ENCODE data around the gene SDS.

SDS gene

GRCh38 chr12:113448873-113449272, 45.2 kb upstream of the SDS start:
- no peak for DNase-seq
- Histone ChIP-seq H3K27ac (no peak overlapping the region), H3K4me3 (ENCODE audit: low read depth, low read length) (no peak overlapping the region), H3K36me3 (replicated peaks) (no peaks in the 10 kb centered on the region), H3K27me3 (replicated peaks) (no peaks in the 10 kb centered on the region)
- TF ChIP-seq CTCF (IDR thresholded peaks at IDR 0.05; ENCODE audit: low read depth, low read length, missing control alignments) = no peak
- in situ Hi-C loops (cut with HindIII; ENCODE audit: low pct_ligation_motif_present, low sequenced_read_pairs) = no loop called here

GRCh38 chr12:113445544-113446171, 42.0 kb upstream of the SDS start:
- DNase-seq = no peak
- in situ Hi-C loops (cut with HindIII; ENCODE audit: low pct_ligation_motif_present, low sequenced_read_pairs) = no loop called here
- H3K4me3 ChIP-seq (ENCODE audit: low read depth, low read length) = no peak overlapping the region
- no peak for TF ChIP-seq CTCF (IDR thresholded peaks at IDR 0.05; ENCODE audit: low read depth, low read length, missing control alignments)
- no peak overlapping the region for H3K27ac ChIP-seq
- H3K36me3 ChIP-seq (replicated peaks) = no peaks in the 10 kb centered on the region
- H3K27me3 ChIP-seq (replicated peaks) = no peaks in the 10 kb centered on the region

- Histone ChIP-seq H3K27me3 (replicated peaks) (peaks cover 2% of the 10 kb centered on the region), H3K4me3 (ENCODE audit: low read depth, low read length) (no peak overlapping the region), H3K36me3 (replicated peaks) (no peaks in the 10 kb centered on the region), H3K27ac (no peak overlapping the region)
- in situ Hi-C loops (cut with HindIII; ENCODE audit: low pct_ligation_motif_present, low sequenced_read_pairs) = no loop called here
- DNase-seq = no peak
- TF ChIP-seq CTCF (IDR thresholded peaks at IDR 0.05; ENCODE audit: low read depth, low read length, missing control alignments) = no peak
These were observed 39.4 kb upstream of the SDS start for GRCh38 chr12:113443030-113443539.

- TF ChIP-seq CTCF (IDR thresholded peaks at IDR 0.05; ENCODE audit: low read depth, low read length, missing control alignments) = no peak
- in situ Hi-C loops (cut with HindIII; ENCODE audit: low pct_ligation_motif_present, low sequenced_read_pairs) = no loop called here
- DNase-seq = no peak
- Histone ChIP-seq H3K27me3 (replicated peaks) (peaks cover 2% of the 10 kb centered on the region), H3K36me3 (replicated peaks) (no peaks in the 10 kb centered on the region), H3K4me3 (ENCODE audit: low read depth, low read length) (no peak overlapping the region), H3K27ac (no peak overlapping the region)
These were observed 37.5 kb upstream of the SDS start for GRCh38 chr12:113440947-113441782.

- no peak for TF ChIP-seq CTCF (IDR thresholded peaks at IDR 0.05; ENCODE audit: low read depth, low read length, missing control alignments)
- H3K4me3 ChIP-seq (ENCODE audit: low read depth, low read length) = no peak overlapping the region
- in situ Hi-C loops (cut with HindIII; ENCODE audit: low pct_ligation_motif_present, low sequenced_read_pairs) = no loop called here
- H3K27ac ChIP-seq = no peak overlapping the region
- no peaks in the 10 kb centered on the region for H3K36me3 ChIP-seq (replicated peaks)
- no peak for DNase-seq
- H3K27me3 ChIP-seq (replicated peaks) = peaks cover 2% of the 10 kb centered on the region
These were observed 36.6 kb upstream of the SDS start for GRCh38 chr12:113440336-113440735.
